ENCODE measurements around the gene GSDMA.

Gene GSDMA

DNA sequence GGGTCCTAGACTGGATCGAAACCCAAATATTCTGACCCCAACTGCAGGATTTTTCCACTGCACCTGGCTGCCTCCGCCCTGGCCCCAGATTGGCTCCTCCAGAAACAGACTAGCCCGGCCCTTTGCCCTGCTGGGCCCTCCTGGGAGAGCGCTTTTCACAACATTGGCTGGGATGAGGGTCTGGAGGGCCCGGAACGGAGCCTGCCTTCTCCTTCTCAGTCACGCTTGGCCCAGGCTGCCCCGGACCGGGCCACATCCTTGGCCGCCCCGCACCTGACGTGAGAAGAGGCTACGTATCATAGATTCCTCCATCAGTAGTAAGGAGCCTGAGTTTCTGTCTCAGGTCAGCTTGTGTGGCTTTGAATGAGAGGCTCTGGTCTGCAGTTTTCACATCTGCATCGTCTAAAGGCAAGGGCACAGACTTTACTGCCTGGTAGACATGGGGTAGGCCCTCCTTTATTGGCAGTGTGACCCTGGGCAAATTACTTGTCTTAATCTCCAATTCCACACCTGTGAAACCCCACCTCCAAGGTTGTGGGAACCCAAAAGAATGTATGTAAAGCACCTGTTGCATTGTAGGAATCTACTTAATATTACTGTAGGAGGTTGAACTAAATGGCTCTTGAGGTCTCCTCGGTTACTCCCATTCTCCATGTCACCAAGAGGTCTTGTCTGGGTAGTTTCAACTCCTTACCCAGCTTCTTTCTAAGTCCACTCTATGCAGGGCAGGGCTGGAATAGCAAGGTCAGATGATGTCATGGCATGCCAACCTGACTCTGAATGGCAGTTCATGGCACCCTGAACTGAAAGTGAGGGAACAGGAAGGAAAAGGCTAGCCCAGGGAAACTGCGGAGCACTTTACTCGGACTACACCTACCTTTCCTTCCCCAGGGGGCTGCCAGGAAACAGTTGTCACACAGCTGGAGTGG is 34.6 kb upstream of the GSDMA start:
- no peak overlapping the region for H2AK5ac ChIP-seq (ENCODE audit: low read depth, low read length)
- peak overlapping the region; percentile 64 for H3K9ac ChIP-seq (ENCODE audit: low read depth, low read length, poor library complexity)
- H2BK12ac ChIP-seq (ENCODE audit: low read length), result no peak overlapping the region
- H3K4me2 ChIP-seq (ENCODE audit: insufficient read depth, low read length, poor library complexity, severe bottlenecking), result peak overlapping the region; percentile 59
- DNase-seq (ENCODE audit: low spot score), result no peak
- peaks cover 8 to 15% of the 10 kb centered on the region in 2 donors for H3K36me3 ChIP-seq (replicated peaks in 1 of 2; ENCODE audit: control insufficient read depth in 2 of 2, insufficient read depth in 2 of 2, low read length in 2 of 2)
- H3K9me3 ChIP-seq (replicated peaks in 1 of 2; ENCODE audit: control insufficient read depth in 2 of 2, insufficient read depth in 1 of 2, low read depth in 1 of 2, low read length in 2 of 2), result peaks cover 0 to 2% of the 10 kb centered on the region in 2 donors
- H3K4me1 ChIP-seq (ENCODE audit: control insufficient read depth in 2 of 2, insufficient read depth in 1 of 2, low read depth in 1 of 2, low read length in 2 of 2), result peaks cover 6 to 13% of the 10 kb centered on the region in 2 donors
- H3K4ac ChIP-seq (ENCODE audit: low read length), result no peak overlapping the region
- H2BK120ac ChIP-seq (ENCODE audit: low read depth, low read length), result no peak overlapping the region
- no peak overlapping the region for H4K91ac ChIP-seq (ENCODE audit: low read depth, low read length, poor library complexity)
- H3K23ac ChIP-seq (ENCODE audit: low read depth, low read length, poor library complexity), result no peak overlapping the region
- H3K4me3 ChIP-seq (ENCODE audit: low read length in 2 of 2), result peak overlapping the region; percentile 62 to 82
- no peak overlapping the region for H2BK15ac ChIP-seq (ENCODE audit: low read length)
- no peak overlapping the region for H3K14ac ChIP-seq (ENCODE audit: low read length)
- H4K8ac ChIP-seq (ENCODE audit: low read depth, low read length), result no peak overlapping the region
- no peaks in the 10 kb centered on the region for H3K27me3 ChIP-seq (ENCODE audit: control insufficient read depth in 3 of 3, insufficient read depth in 3 of 3, low read depth in 1 of 3, low read length in 3 of 3)
- H3K79me1 ChIP-seq (ENCODE audit: low read depth, low read length), result peaks cover 12% of the 10 kb centered on the region
- peak overlapping the region; percentile 42 for H3K18ac ChIP-seq (ENCODE audit: low read length)
- peak overlapping the region; percentile 96 for H2AFZ ChIP-seq (ENCODE audit: low read length)
- H2BK5ac ChIP-seq (ENCODE audit: low read length), result no peak overlapping the region
- no CpG with 5 or more reads among the region's 17 CpGs for WGBS, 2 donors (ENCODE audit: extremely low coverage in 2 of 2, insufficient read length in 2 of 2, insufficient replicate concordance in 1 of 2)
- peak overlapping the region; percentile 48 for H3K27ac ChIP-seq (replicated peaks; ENCODE audit: low read length)

DNA sequence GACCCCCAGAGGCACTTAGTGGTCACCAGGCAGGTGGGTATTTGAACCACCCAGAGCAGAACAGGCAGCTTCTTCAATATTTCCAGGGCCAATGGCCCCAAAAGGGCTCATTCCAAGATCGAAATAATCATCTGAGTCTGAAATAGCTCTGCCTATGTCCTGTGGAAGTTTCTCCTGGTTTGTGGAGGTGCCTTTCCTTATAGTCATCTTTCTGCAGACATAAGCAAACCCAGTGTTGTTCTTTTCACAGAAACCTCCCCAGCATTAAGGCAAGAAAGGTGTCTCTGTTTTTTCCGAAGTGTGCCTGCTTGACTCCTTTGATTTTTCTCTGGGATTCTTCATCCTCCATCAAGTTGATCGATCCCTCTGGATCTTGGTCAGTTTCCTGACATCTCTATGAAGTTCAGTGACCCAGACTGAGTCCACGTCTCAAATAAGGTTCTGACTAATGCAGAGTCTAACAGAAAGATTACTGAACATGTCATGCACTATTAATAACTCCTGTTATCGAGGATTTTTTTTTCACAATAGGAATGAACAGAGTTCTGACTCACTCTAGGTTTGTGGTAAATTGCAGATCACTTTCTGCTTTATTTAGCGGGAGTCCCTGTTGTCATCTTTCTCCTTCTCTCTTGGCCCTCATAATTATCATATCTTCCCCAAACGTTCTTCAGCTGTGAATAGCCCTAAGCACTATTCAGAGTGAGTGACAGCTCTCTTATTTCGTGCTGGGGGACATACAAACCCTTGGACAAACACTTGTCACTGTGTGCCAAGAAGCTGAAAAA is 33.8 kb upstream of the GSDMA start:
- Histone ChIP-seq H2BK5ac (ENCODE audit: low read length) (no peak overlapping the region), H3K23ac (ENCODE audit: low read depth, low read length, poor library complexity) (no peak overlapping the region), H3K36me3 (replicated peaks in 1 of 2; ENCODE audit: control insufficient read depth in 2 of 2, insufficient read depth in 2 of 2, low read length in 2 of 2) (peaks cover under 1 to 7% of the 10 kb centered on the region in 2 donors), H2BK15ac (ENCODE audit: low read length) (no peak overlapping the region), H3K14ac (ENCODE audit: low read length) (no peak overlapping the region), H3K27ac (replicated peaks; ENCODE audit: low read length) (no peak overlapping the region), H3K4me3 (ENCODE audit: low read length in 2 of 2) (peak overlapping the region in 1 of 2 donors; percentile 62), H4K91ac (ENCODE audit: low read depth, low read length, poor library complexity) (no peak overlapping the region), H3K9me3 (replicated peaks in 1 of 2; ENCODE audit: control insufficient read depth in 2 of 2, insufficient read depth in 1 of 2, low read depth in 1 of 2, low read length in 2 of 2) (peaks cover 0 to 2% of the 10 kb centered on the region in 2 donors), H4K8ac (ENCODE audit: low read depth, low read length) (no peak overlapping the region), H2BK120ac (ENCODE audit: low read depth, low read length) (no peak overlapping the region), H3K4ac (ENCODE audit: low read length) (no peak overlapping the region), H3K79me1 (ENCODE audit: low read depth, low read length) (peaks cover 12% of the 10 kb centered on the region), H3K27me3 (ENCODE audit: control insufficient read depth in 3 of 3, insufficient read depth in 3 of 3, low read depth in 1 of 3, low read length in 3 of 3) (no peaks in the 10 kb centered on the region), H3K9ac (ENCODE audit: low read depth, low read length, poor library complexity) (no peak overlapping the region), H2BK12ac (ENCODE audit: low read length) (no peak overlapping the region), H3K4me2 (ENCODE audit: insufficient read depth, low read length, poor library complexity, severe bottlenecking) (no peak overlapping the region), H3K4me1 (ENCODE audit: control insufficient read depth in 2 of 2, insufficient read depth in 1 of 2, low read depth in 1 of 2, low read length in 2 of 2) (peaks cover 6 to 16% of the 10 kb centered on the region in 2 donors), H2AFZ (ENCODE audit: low read length) (no peak overlapping the region), H2AK5ac (ENCODE audit: low read depth, low read length) (no peak overlapping the region), H3K18ac (ENCODE audit: low read length) (no peak overlapping the region)
- no CpG with 5 or more reads among the region's 8 CpGs for WGBS, 2 donors (ENCODE audit: extremely low coverage in 2 of 2, insufficient read length in 2 of 2, insufficient replicate concordance in 1 of 2)
- no peak for DNase-seq (ENCODE audit: low spot score)

- H3K4me2 ChIP-seq (ENCODE audit: insufficient read depth, low read length, poor library complexity, severe bottlenecking), result no peak overlapping the region
- H2AK5ac ChIP-seq (ENCODE audit: low read depth, low read length), result no peak overlapping the region
- H3K4me1 ChIP-seq (ENCODE audit: control insufficient read depth in 2 of 2, insufficient read depth in 1 of 2, low read depth in 1 of 2, low read length in 2 of 2), result peaks cover 6 to 16% of the 10 kb centered on the region in 2 donors
- DNase-seq (ENCODE audit: low spot score), result no peak
- no peak overlapping the region for H3K9ac ChIP-seq (ENCODE audit: low read depth, low read length, poor library complexity)
- no peak overlapping the region for H4K8ac ChIP-seq (ENCODE audit: low read depth, low read length)
- peaks cover 0 to 2% of the 10 kb centered on the region in 2 donors for H3K9me3 ChIP-seq (replicated peaks in 1 of 2; ENCODE audit: control insufficient read depth in 2 of 2, insufficient read depth in 1 of 2, low read depth in 1 of 2, low read length in 2 of 2)
- H2AFZ ChIP-seq (ENCODE audit: low read length), result no peak overlapping the region
- no peaks in the 10 kb centered on the region for H3K27me3 ChIP-seq (ENCODE audit: control insufficient read depth in 3 of 3, insufficient read depth in 3 of 3, low read depth in 1 of 3, low read length in 3 of 3)
- H3K4ac ChIP-seq (ENCODE audit: low read length), result no peak overlapping the region
- no peak overlapping the region for H3K14ac ChIP-seq (ENCODE audit: low read length)
- H3K18ac ChIP-seq (ENCODE audit: low read length), result no peak overlapping the region
- H3K36me3 ChIP-seq (replicated peaks in 1 of 2; ENCODE audit: control insufficient read depth in 2 of 2, insufficient read depth in 2 of 2, low read length in 2 of 2), result no peaks in the 10 kb centered on the region
- no peak overlapping the region for H3K4me3 ChIP-seq (ENCODE audit: low read length in 2 of 2)
- H2BK5ac ChIP-seq (ENCODE audit: low read length), result no peak overlapping the region
- H3K79me1 ChIP-seq (ENCODE audit: low read depth, low read length), result peaks cover 12% of the 10 kb centered on the region
- WGBS, 2 donors (ENCODE audit: extremely low coverage in 2 of 2, insufficient read length in 2 of 2, insufficient replicate concordance in 1 of 2), result no CpG with 5 or more reads among the region's 5 CpGs
- no peak overlapping the region for H4K91ac ChIP-seq (ENCODE audit: low read depth, low read length, poor library complexity)
- no peak overlapping the region for H3K27ac ChIP-seq (replicated peaks; ENCODE audit: low read length)
- H3K23ac ChIP-seq (ENCODE audit: low read depth, low read length, poor library complexity), result no peak overlapping the region
- no peak overlapping the region for H2BK120ac ChIP-seq (ENCODE audit: low read depth, low read length)
- H2BK15ac ChIP-seq (ENCODE audit: low read length), result no peak overlapping the region
- H2BK12ac ChIP-seq (ENCODE audit: low read length), result no peak overlapping the region
Measured at GRCh38 chr17:39929646-39930407, 33.0 kb upstream of the GSDMA start.
